NT2/D1 (cell line): ENCODE data around the gene TMC3.

Experiments
- DNase-seq: peaks from one replicate; pipeline ENCODE4 v3.0.0-alpha.2; 2011; ENCODE audit warnings: low read depth, low spot score
- H3K27me3 ChIP-seq: 2 replicates; pipeline ENCODE4 v1.6.0; 2011; ENCODE audit warnings: mild to moderate bottlenecking; ENCODE audit not compliant: insufficient read length, insufficient read depth
- H3K36me3 ChIP-seq: 2 replicates; pipeline ENCODE4 v1.6.1; 2011; ENCODE audit warnings: mild to moderate bottlenecking, low read length, mixed read lengths; ENCODE audit not compliant: insufficient read depth, insufficient read length
- H3K4me1 ChIP-seq: 2 replicates; pipeline ENCODE4 v1.5.1; 2011; ENCODE audit not compliant: insufficient read depth, insufficient read length
- H3K4me3 ChIP-seq: 2 replicates; pipeline ENCODE4 v1.5.1; 2011; ENCODE audit warnings: low read depth; ENCODE audit not compliant: insufficient read length
- H3K9ac ChIP-seq: 2 replicates; pipeline ENCODE4 v1.6.0; 2011; ENCODE audit warnings: low read depth; ENCODE audit not compliant: insufficient read length
- H3K9me3 ChIP-seq: 2 replicates; pipeline ENCODE4 v1.5.1; 2011; ENCODE audit warnings: mild to moderate bottlenecking, low read length; ENCODE audit not compliant: insufficient read depth
- SUZ12 ChIP-seq: IDR thresholded peaks from 2 replicates; pipeline ENCODE4 v1.6.1; 2011; ENCODE audit not compliant: insufficient read length, insufficient read depth; ENCODE audit errors: extremely low read depth
- YY1 ChIP-seq: IDR thresholded peaks from 2 replicates; pipeline ENCODE4 v1.6.1; 2011; ENCODE audit not compliant: insufficient read length, insufficient read depth
- ZNF274 ChIP-seq: IDR thresholded peaks from 2 replicates; pipeline ENCODE4 v1.6.1; 2011; ENCODE audit warnings: mild to moderate bottlenecking, low read depth, low read length

Gene TMC3

GRCh38 chr15:81375461-81375860, 1.4 kb upstream of the TMC3 start:
- DNase-seq = no peak
- no peak overlapping the region for H3K9ac ChIP-seq
- H3K27me3 ChIP-seq = no peaks in the 10 kb centered on the region
- no peak for TF ChIP-seq SUZ12
- no peak for TF ChIP-seq ZNF274
- no peak for TF ChIP-seq YY1
- no peak overlapping the region for H3K4me3 ChIP-seq
- no peaks in the 10 kb centered on the region for H3K4me1 ChIP-seq
- H3K36me3 ChIP-seq = no peaks in the 10 kb centered on the region
- H3K9me3 ChIP-seq = no peaks in the 10 kb centered on the region

- Histone ChIP-seq H3K4me3 (no peak overlapping the region), H3K9me3 (no peaks in the 10 kb centered on the region), H3K27me3 (no peaks in the 10 kb centered on the region), H3K4me1 (no peaks in the 10 kb centered on the region), H3K36me3 (no peaks in the 10 kb centered on the region), H3K9ac (no peak overlapping the region)
- TF ChIP-seq ZNF274 = no peak
- TF ChIP-seq YY1 = no peak
- no peak for TF ChIP-seq SUZ12
- DNase-seq = no peak
These were observed 837 bp downstream of the TMC3 start for GRCh38 chr15:81373176-81373575.

GRCh38 chr15:81372575-81372974, 1.4 kb downstream of the TMC3 start:
- no peak for DNase-seq
- H3K9me3 ChIP-seq = no peaks in the 10 kb centered on the region
- H3K36me3 ChIP-seq = no peaks in the 10 kb centered on the region
- no peak for TF ChIP-seq SUZ12
- H3K4me1 ChIP-seq = no peaks in the 10 kb centered on the region
- no peak overlapping the region for H3K4me3 ChIP-seq
- H3K27me3 ChIP-seq = no peaks in the 10 kb centered on the region
- H3K9ac ChIP-seq = no peak overlapping the region

- DNase-seq = no peak
- no peak overlapping the region for H3K9ac ChIP-seq
- H3K36me3 ChIP-seq = no peaks in the 10 kb centered on the region
- H3K27me3 ChIP-seq = no peaks in the 10 kb centered on the region
- no peaks in the 10 kb centered on the region for H3K9me3 ChIP-seq
- TF ChIP-seq ZNF274 (no peak), SUZ12 (no peak), YY1 (no peak)
- no peaks in the 10 kb centered on the region for H3K4me1 ChIP-seq
- H3K4me3 ChIP-seq = no peak overlapping the region
These were observed 10.1 kb downstream of the TMC3 start for GRCh38 chr15:81363718-81364500.

GRCh38 chr15:81363276-81363675, 10.7 kb downstream of the TMC3 start:
- TF ChIP-seq YY1 = no peak
- no peak for TF ChIP-seq ZNF274
- TF ChIP-seq SUZ12 = no peak

GRCh38 chr15:81362790-81363189, 11.2 kb downstream of the TMC3 start:
- no peaks in the 10 kb centered on the region for H3K4me1 ChIP-seq
- DNase-seq = no peak
- TF ChIP-seq SUZ12 (no peak), ZNF274 (no peak), YY1 (no peak)
- H3K9ac ChIP-seq = no peak overlapping the region
- H3K9me3 ChIP-seq = no peaks in the 10 kb centered on the region
- no peak overlapping the region for H3K4me3 ChIP-seq
- no peaks in the 10 kb centered on the region for H3K36me3 ChIP-seq
- H3K27me3 ChIP-seq = no peaks in the 10 kb centered on the region

More at GRCh38 chr15:81363276-81363675, 10.7 kb downstream of the TMC3 start:
- H3K4me3 ChIP-seq = no peak overlapping the region
- H3K9ac ChIP-seq = no peak overlapping the region
- no peaks in the 10 kb centered on the region for H3K4me1 ChIP-seq
- no peaks in the 10 kb centered on the region for H3K9me3 ChIP-seq
- DNase-seq = no peak
- no peaks in the 10 kb centered on the region for H3K36me3 ChIP-seq
- H3K27me3 ChIP-seq = no peaks in the 10 kb centered on the region

GRCh38 chr15:81361891-81362290, 12.1 kb downstream of the TMC3 start:
- no peak for DNase-seq
- Histone ChIP-seq H3K27me3 (no peaks in the 10 kb centered on the region), H3K4me1 (no peaks in the 10 kb centered on the region), H3K9me3 (no peaks in the 10 kb centered on the region), H3K9ac (no peak overlapping the region), H3K36me3 (no peaks in the 10 kb centered on the region), H3K4me3 (no peak overlapping the region)
- no peak for TF ChIP-seq YY1
- TF ChIP-seq SUZ12 = no peak
- no peak for TF ChIP-seq ZNF274
